ENCODE results near the gene CACNA1E.
"Not testable (repeated sequence)": the region's sequence is repeated elsewhere in the genome, so short reads cannot be mapped to it uniquely, and the experiment has no call there.

Gene CACNA1E

GRCh38 chr1:181522864-181523263 lies 39.5 kb downstream of the CACNA1E start:
- no peaks in the 10 kb centered on the region for H3K9me3 ChIP-seq (replicated peaks in 1 of 2; ENCODE audit: control insufficient read depth in 2 of 2, insufficient read depth in 1 of 2, low read depth in 1 of 2, low read length in 2 of 2)
- no peak for DNase-seq (ENCODE audit: low spot score)
- H3K4ac ChIP-seq (ENCODE audit: low read length): no peak overlapping the region
- H2AFZ ChIP-seq (ENCODE audit: low read length): no peak overlapping the region
- no peak overlapping the region for H3K4me2 ChIP-seq (ENCODE audit: insufficient read depth, low read length, poor library complexity, severe bottlenecking)
- no peak overlapping the region for H4K8ac ChIP-seq (ENCODE audit: low read depth, low read length)
- H4K91ac ChIP-seq (ENCODE audit: low read depth, low read length, poor library complexity): no peak overlapping the region
- peaks cover 4 to 9% of the 10 kb centered on the region in 2 donors for H3K4me1 ChIP-seq (ENCODE audit: control insufficient read depth in 2 of 2, insufficient read depth in 1 of 2, low read depth in 1 of 2, low read length in 2 of 2)
- no peaks in the 10 kb centered on the region for H3K27me3 ChIP-seq (ENCODE audit: control insufficient read depth in 3 of 3, insufficient read depth in 3 of 3, low read depth in 1 of 3, low read length in 3 of 3)
- H3K79me1 ChIP-seq (ENCODE audit: low read depth, low read length): no peaks in the 10 kb centered on the region
- no peak overlapping the region for H3K14ac ChIP-seq (ENCODE audit: low read length)
- H3K4me3 ChIP-seq (ENCODE audit: low read length in 2 of 2): no peak overlapping the region
- no peak overlapping the region for H2BK120ac ChIP-seq (ENCODE audit: low read depth, low read length)
- WGBS, 2 donors (ENCODE audit: extremely low coverage in 2 of 2, insufficient read length in 2 of 2, insufficient replicate concordance in 1 of 2): no CpG with 5 or more reads among the region's 2 CpGs
- no peaks in the 10 kb centered on the region for H3K36me3 ChIP-seq (replicated peaks in 1 of 2; ENCODE audit: control insufficient read depth in 2 of 2, insufficient read depth in 2 of 2, low read length in 2 of 2)
- H2BK15ac ChIP-seq (ENCODE audit: low read length): no peak overlapping the region
- no peak overlapping the region for H2BK5ac ChIP-seq (ENCODE audit: low read length)
- no peak overlapping the region for H3K9ac ChIP-seq (ENCODE audit: low read depth, low read length, poor library complexity)
- H2BK12ac ChIP-seq (ENCODE audit: low read length): no peak overlapping the region
- no peak overlapping the region for H3K23ac ChIP-seq (ENCODE audit: low read depth, low read length, poor library complexity)
- H3K18ac ChIP-seq (ENCODE audit: low read length): no peak overlapping the region
- H3K27ac ChIP-seq (replicated peaks; ENCODE audit: low read length): no peak overlapping the region
- H2AK5ac ChIP-seq (ENCODE audit: low read depth, low read length): no peak overlapping the region

- H2BK15ac ChIP-seq (ENCODE audit: low read length): no peak overlapping the region
- no peak overlapping the region for H4K8ac ChIP-seq (ENCODE audit: low read depth, low read length)
- no peak overlapping the region for H2BK120ac ChIP-seq (ENCODE audit: low read depth, low read length)
- H3K27me3 ChIP-seq (ENCODE audit: control insufficient read depth in 3 of 3, insufficient read depth in 3 of 3, low read depth in 1 of 3, low read length in 3 of 3): no peaks in the 10 kb centered on the region
- H3K9me3 ChIP-seq (replicated peaks in 1 of 2; ENCODE audit: control insufficient read depth in 2 of 2, insufficient read depth in 1 of 2, low read depth in 1 of 2, low read length in 2 of 2): no peaks in the 10 kb centered on the region
- H2AFZ ChIP-seq (ENCODE audit: low read length): no peak overlapping the region
- H3K14ac ChIP-seq (ENCODE audit: low read length): no peak overlapping the region
- no peaks in the 10 kb centered on the region for H3K79me1 ChIP-seq (ENCODE audit: low read depth, low read length)
- no peak for DNase-seq (ENCODE audit: low spot score)
- no peak overlapping the region for H3K4me3 ChIP-seq (ENCODE audit: low read length in 2 of 2)
- no peak overlapping the region for H3K4me2 ChIP-seq (ENCODE audit: insufficient read depth, low read length, poor library complexity, severe bottlenecking)
- H2BK12ac ChIP-seq (ENCODE audit: low read length): no peak overlapping the region
- H3K4me1 ChIP-seq (ENCODE audit: control insufficient read depth in 2 of 2, insufficient read depth in 1 of 2, low read depth in 1 of 2, low read length in 2 of 2): peaks cover 4 to 9% of the 10 kb centered on the region in 2 donors
- no peak overlapping the region for H2BK5ac ChIP-seq (ENCODE audit: low read length)
- H4K91ac ChIP-seq (ENCODE audit: low read depth, low read length, poor library complexity): no peak overlapping the region
- H3K9ac ChIP-seq (ENCODE audit: low read depth, low read length, poor library complexity): no peak overlapping the region
- no peak overlapping the region for H2AK5ac ChIP-seq (ENCODE audit: low read depth, low read length)
- H3K36me3 ChIP-seq (replicated peaks in 1 of 2; ENCODE audit: control insufficient read depth in 2 of 2, insufficient read depth in 2 of 2, low read length in 2 of 2): no peaks in the 10 kb centered on the region
- no peak overlapping the region for H3K18ac ChIP-seq (ENCODE audit: low read length)
- H3K4ac ChIP-seq (ENCODE audit: low read length): no peak overlapping the region
- no CpG with 5 or more reads among the region's 1 CpG for WGBS, 2 donors (ENCODE audit: extremely low coverage in 2 of 2, insufficient read length in 2 of 2, insufficient replicate concordance in 1 of 2)
- H3K23ac ChIP-seq (ENCODE audit: low read depth, low read length, poor library complexity): no peak overlapping the region
- no peak overlapping the region for H3K27ac ChIP-seq (replicated peaks; ENCODE audit: low read length)
These were observed 41.9 kb downstream of the CACNA1E start for GRCh38 chr1:181525104-181525721.

GRCh38 chr1:181528241-181528640 lies 44.9 kb downstream of the CACNA1E start:
- H3K4me1 ChIP-seq (ENCODE audit: control insufficient read depth in 2 of 2, insufficient read depth in 1 of 2, low read depth in 1 of 2, low read length in 2 of 2); H3K79me1 ChIP-seq (ENCODE audit: low read depth, low read length); H2AFZ ChIP-seq (ENCODE audit: low read length); H3K27me3 ChIP-seq (ENCODE audit: control insufficient read depth in 3 of 3, insufficient read depth in 3 of 3, low read depth in 1 of 3, low read length in 3 of 3); H3K9ac ChIP-seq (ENCODE audit: low read depth, low read length, poor library complexity); H3K14ac ChIP-seq (ENCODE audit: low read length); H2BK5ac ChIP-seq (ENCODE audit: low read length); H4K8ac ChIP-seq (ENCODE audit: low read depth, low read length); H3K27ac ChIP-seq (replicated peaks; ENCODE audit: low read length); H2BK12ac ChIP-seq (ENCODE audit: low read length); H2BK120ac ChIP-seq (ENCODE audit: low read depth, low read length); H4K91ac ChIP-seq (ENCODE audit: low read depth, low read length, poor library complexity); H2AK5ac ChIP-seq (ENCODE audit: low read depth, low read length); H3K23ac ChIP-seq (ENCODE audit: low read depth, low read length, poor library complexity); DNase-seq (ENCODE audit: low spot score); H3K4me3 ChIP-seq (ENCODE audit: low read length in 2 of 2); H3K36me3 ChIP-seq (replicated peaks in 1 of 2; ENCODE audit: control insufficient read depth in 2 of 2, insufficient read depth in 2 of 2, low read length in 2 of 2); H3K18ac ChIP-seq (ENCODE audit: low read length); H3K4ac ChIP-seq (ENCODE audit: low read length); H3K9me3 ChIP-seq (replicated peaks in 1 of 2; ENCODE audit: control insufficient read depth in 2 of 2, insufficient read depth in 1 of 2, low read depth in 1 of 2, low read length in 2 of 2); H3K4me2 ChIP-seq (ENCODE audit: insufficient read depth, low read length, poor library complexity, severe bottlenecking); H2BK15ac ChIP-seq (ENCODE audit: low read length): not testable (repeated sequence)

GRCh38 chr1:181531441-181531840 lies 48.1 kb downstream of the CACNA1E start:
- H2BK15ac ChIP-seq (ENCODE audit: low read length): no peak overlapping the region
- H3K14ac ChIP-seq (ENCODE audit: low read length): no peak overlapping the region
- peak overlapping the region in 1 of 2 donors; percentile 54 for H3K4me3 ChIP-seq (ENCODE audit: low read length in 2 of 2)
- H3K36me3 ChIP-seq (replicated peaks in 1 of 2; ENCODE audit: control insufficient read depth in 2 of 2, insufficient read depth in 2 of 2, low read length in 2 of 2): no peaks in the 10 kb centered on the region
- no peak overlapping the region for H2BK12ac ChIP-seq (ENCODE audit: low read length)
- no peak overlapping the region for H4K91ac ChIP-seq (ENCODE audit: low read depth, low read length, poor library complexity)
- no CpG with 5 or more reads among the region's 5 CpGs for WGBS, 2 donors (ENCODE audit: extremely low coverage in 2 of 2, insufficient read length in 2 of 2, insufficient replicate concordance in 1 of 2)
- no peak overlapping the region for H4K8ac ChIP-seq (ENCODE audit: low read depth, low read length)
- H3K27me3 ChIP-seq (ENCODE audit: control insufficient read depth in 3 of 3, insufficient read depth in 3 of 3, low read depth in 1 of 3, low read length in 3 of 3): no peaks in the 10 kb centered on the region
- H2AFZ ChIP-seq (ENCODE audit: low read length): no peak overlapping the region
- no peak overlapping the region for H2AK5ac ChIP-seq (ENCODE audit: low read depth, low read length)
- H2BK5ac ChIP-seq (ENCODE audit: low read length): no peak overlapping the region
- no peak overlapping the region for H3K4me2 ChIP-seq (ENCODE audit: insufficient read depth, low read length, poor library complexity, severe bottlenecking)
- no peaks in the 10 kb centered on the region for H3K9me3 ChIP-seq (replicated peaks in 1 of 2; ENCODE audit: control insufficient read depth in 2 of 2, insufficient read depth in 1 of 2, low read depth in 1 of 2, low read length in 2 of 2)
- no peak overlapping the region for H3K23ac ChIP-seq (ENCODE audit: low read depth, low read length, poor library complexity)
- no peak overlapping the region for H2BK120ac ChIP-seq (ENCODE audit: low read depth, low read length)
- no peak for DNase-seq (ENCODE audit: low spot score)
- no peaks in the 10 kb centered on the region for H3K4me1 ChIP-seq (ENCODE audit: control insufficient read depth in 2 of 2, insufficient read depth in 1 of 2, low read depth in 1 of 2, low read length in 2 of 2)
- H3K4ac ChIP-seq (ENCODE audit: low read length): no peak overlapping the region
- no peak overlapping the region for H3K27ac ChIP-seq (replicated peaks; ENCODE audit: low read length)
- H3K79me1 ChIP-seq (ENCODE audit: low read depth, low read length): no peaks in the 10 kb centered on the region
- H3K9ac ChIP-seq (ENCODE audit: low read depth, low read length, poor library complexity): no peak overlapping the region
- no peak overlapping the region for H3K18ac ChIP-seq (ENCODE audit: low read length)

Data from neuronal stem cell (in vitro differentiated cells).